Stomach (tissue), 9 donors: ENCODE measurements around the gene NIPAL3. TPM values are rescaled to one million over a fixed set of nuclear protein-coding genes. Genes with fewer than 3 reads are reported as not detected.
"Not testable (repeated sequence)": the region's sequence is repeated elsewhere in the genome, so short reads cannot be mapped to it uniquely, and the experiment has no call there.

Experiments
- DNase-seq, 2 donors: peaks; one replicate each; pipeline versions ENCODE4 v3.0.0 to v3.0.0-alpha.2; 2013 to 2019
- H3K27ac ChIP-seq, 5 donors: fragments of 200-600 bp in 4 of 5; sonication (generic) in 4 of 5; one replicate each; pipeline ENCODE4 v1.5.1; 2013 to 2019; ENCODE audit warnings: mild to moderate bottlenecking in 1 of 5, moderate library complexity in 1 of 5
- H3K27me3 ChIP-seq, 3 donors: fragments of 200-600 bp; sonication (generic); one replicate each; pipeline ENCODE4 v1.5.1; 2017 to 2019; ENCODE audit warnings: mixed run types in 1 of 3
- H3K36me3 ChIP-seq, 4 donors: fragments of 200-600 bp; sonication (generic); 1 replicate in 3 of 4; 2 replicates in 1 of 4; pipeline ENCODE4 v1.5.1; 2016 to 2019
- H3K4me1 ChIP-seq, 4 donors: fragments of 200-600 bp; sonication (generic); one replicate each; pipeline ENCODE4 v1.5.1; 2016 to 2019
- H3K4me3 ChIP-seq, 4 donors: fragments of 200-600 bp; sonication (generic) in 3 of 4; one replicate each; pipeline ENCODE4 v1.5.1; 2016 to 2019; ENCODE audit warnings: mild to moderate bottlenecking in 1 of 4
- H3K9me3 ChIP-seq, 4 donors: fragments of 200-600 bp; sonication (generic); one replicate each; pipeline ENCODE4 v1.5.1; 2016 to 2019
- EP300 ChIP-seq: sonication (generic); formaldehyde crosslinking; IDR thresholded peaks from one replicate; pipeline ENCODE4 v1.6.1; 2017; ENCODE audit warnings: antibody characterized with exemption
- POLR2A ChIP-seq, 4 donors: fragments of 450-650 bp; IDR thresholded peaks; one replicate each; pipeline ENCODE4 v1.6.1; 2016; ENCODE audit warnings: antibody characterized with exemption in 4 of 4, control low read depth in 2 of 4, mild to moderate bottlenecking in 1 of 4, moderate library complexity in 1 of 4
- POLR2AphosphoS5 ChIP-seq, 3 donors: sonication (generic); formaldehyde crosslinking; IDR thresholded peaks; one replicate each; pipeline ENCODE4 v1.6.1; 2016; ENCODE audit warnings: antibody characterized with exemption in 3 of 3
- WGBS, 5 donors: extraction: QIAGEN DNeasy Blood & Tissue Kit in 3 of 5; methylation state at CpG; one replicate each; pipeline versions ENCODE4 v1.1.5 to v1.1.7; 2013 to 2018; 5-methylcytosine and 5-hydroxymethylcytosine counted together
- intact Hi-C: fragments of 100-400 bp; cut with DNase I; formaldehyde crosslinking; loops from one replicate; pipeline ENCODE4 v1.15.1; 2023; ENCODE audit warnings: low total_unique reads
- polyA plus RNA-seq, 3 donors: library from polyadenylated mRNA; stranded (reverse); fragments of 200-250 nt; gene quantifications; one replicate each; pipeline ENCODE4 v1.2.3, GENCODE V29; 2013
- total RNA-seq, 5 donors: library from RNA; depleted of rRNA; stranded (reverse); fragments of >200 nt; gene quantifications; one replicate each; pipeline versions ENCODE4 v1.1.0 to v1.2.3, GENCODE V29; 2014 to 2016
- TF ChIP-seq, protein P1 (sequence below), 7 experiments: fragments of 450-650 bp in 4 of 7; fragments of 200-600 bp in 3 of 7; sonication (generic) in 3 of 7; IDR thresholded peaks; one replicate each; pipeline ENCODE4 v1.5.1; 2016 to 2019; ENCODE audit warnings: antibody characterized with exemption in 7 of 7, control low read depth in 2 of 7, mild to moderate bottlenecking in 1 of 7
- donor health status: healthy with polysubstance abuse.
- donor health status: Bipolar disorder and iron deficiency.
- donor health status: healthy.

NIPAL3 gene
- total and polyA plus RNA-seq, 8 donors, result 3.2 to 122 (median 19.1) TPM

DNA sequence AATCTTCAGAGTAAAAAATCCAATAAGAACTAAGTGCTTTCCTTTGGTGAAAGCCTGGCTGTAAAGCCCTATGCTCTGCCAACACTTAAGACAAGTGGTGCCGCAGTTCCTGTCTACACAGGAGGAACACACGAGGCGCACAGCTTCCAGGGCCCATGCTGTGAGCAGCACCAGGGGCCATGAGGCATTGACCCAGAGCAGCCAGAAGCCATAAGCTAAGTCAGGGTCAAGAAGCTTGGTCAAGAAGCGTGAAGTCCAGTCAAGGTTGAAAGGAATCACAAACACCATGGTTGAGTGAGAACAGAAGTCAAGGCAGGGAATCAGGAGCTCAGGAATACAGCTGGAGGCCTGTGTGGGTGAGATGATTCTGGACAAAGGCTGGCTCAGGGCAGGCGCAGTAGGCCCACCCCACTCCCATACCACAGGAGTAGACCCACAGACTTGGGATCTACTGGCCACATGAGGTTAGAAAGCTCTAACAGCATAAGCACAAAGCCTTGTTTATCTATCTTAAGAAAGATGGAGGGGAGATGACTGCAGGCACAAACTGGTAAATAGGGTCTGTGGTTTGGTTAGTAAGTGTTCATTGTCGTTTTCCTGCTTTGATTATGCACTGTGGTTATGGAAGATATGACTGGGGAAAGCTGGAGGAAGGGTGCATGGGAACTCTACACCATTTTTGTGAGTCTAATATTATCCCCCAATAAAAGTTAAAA is 44.1 kb downstream of the NIPAL3 start:
- H3K27me3 ChIP-seq, result no peaks in the 10 kb centered on the region
- no peak overlapping the region for H3K4me3 ChIP-seq
- intact Hi-C loops, result no loop called here
- 86 to 95% (median 92%) methylated on average over 6 of the region's 6 CpGs for WGBS, 5 donors
- TF ChIP-seq POLR2AphosphoS5 (IDR thresholded peaks at IDR 0.05), result no peak
- no peak for DNase-seq
- peaks cover 25 to 95% (median 85%) of the 10 kb centered on the region in 4 donors for H3K36me3 ChIP-seq
- no peak overlapping the region for H3K27ac ChIP-seq
- H3K9me3 ChIP-seq, result no peaks in the 10 kb centered on the region
- H3K4me1 ChIP-seq, result peaks cover 0 to 13% (median 5%) of the 10 kb centered on the region in 4 donors

DNA sequence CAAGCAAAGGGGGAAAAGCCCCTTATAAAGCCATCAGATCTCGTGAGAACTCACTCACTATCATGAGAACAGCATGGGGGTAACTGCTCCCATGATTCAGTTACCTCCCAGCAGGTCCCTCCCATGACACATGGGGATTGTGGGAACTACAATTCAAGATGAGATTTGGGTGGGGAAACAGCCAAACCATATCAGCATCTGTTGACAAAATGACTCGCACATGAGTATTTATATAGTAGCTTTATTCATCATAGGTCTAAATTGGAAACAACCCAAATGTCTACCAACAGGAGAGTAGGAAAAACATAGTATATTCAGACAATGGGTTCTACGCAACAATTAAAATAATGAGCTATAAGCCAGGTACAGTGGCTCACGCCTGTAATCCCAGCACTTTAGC is 46.5 kb downstream of the NIPAL3 start:
- H3K9me3 ChIP-seq, intact Hi-C loops, H3K4me3 ChIP-seq, H3K27me3 ChIP-seq, DNase-seq: not testable (repeated sequence)
- Histone ChIP-seq H3K4me1 (peaks cover 0 to 16% (median 5%) of the 10 kb centered on the region in 4 donors), H3K36me3 (peaks cover 18 to 95% (median 81%) of the 10 kb centered on the region in 4 donors), H3K27ac (peak overlapping the region in 1 of 5 donors; percentile 11)
- WGBS, 5 donors, result 60 to 85% (median 80%) methylated on average over 4 of the region's 4 CpGs
- peak in 1 of 3 donors; percentile 11 for TF ChIP-seq POLR2AphosphoS5 (IDR thresholded peaks at IDR 0.05)

DNA sequence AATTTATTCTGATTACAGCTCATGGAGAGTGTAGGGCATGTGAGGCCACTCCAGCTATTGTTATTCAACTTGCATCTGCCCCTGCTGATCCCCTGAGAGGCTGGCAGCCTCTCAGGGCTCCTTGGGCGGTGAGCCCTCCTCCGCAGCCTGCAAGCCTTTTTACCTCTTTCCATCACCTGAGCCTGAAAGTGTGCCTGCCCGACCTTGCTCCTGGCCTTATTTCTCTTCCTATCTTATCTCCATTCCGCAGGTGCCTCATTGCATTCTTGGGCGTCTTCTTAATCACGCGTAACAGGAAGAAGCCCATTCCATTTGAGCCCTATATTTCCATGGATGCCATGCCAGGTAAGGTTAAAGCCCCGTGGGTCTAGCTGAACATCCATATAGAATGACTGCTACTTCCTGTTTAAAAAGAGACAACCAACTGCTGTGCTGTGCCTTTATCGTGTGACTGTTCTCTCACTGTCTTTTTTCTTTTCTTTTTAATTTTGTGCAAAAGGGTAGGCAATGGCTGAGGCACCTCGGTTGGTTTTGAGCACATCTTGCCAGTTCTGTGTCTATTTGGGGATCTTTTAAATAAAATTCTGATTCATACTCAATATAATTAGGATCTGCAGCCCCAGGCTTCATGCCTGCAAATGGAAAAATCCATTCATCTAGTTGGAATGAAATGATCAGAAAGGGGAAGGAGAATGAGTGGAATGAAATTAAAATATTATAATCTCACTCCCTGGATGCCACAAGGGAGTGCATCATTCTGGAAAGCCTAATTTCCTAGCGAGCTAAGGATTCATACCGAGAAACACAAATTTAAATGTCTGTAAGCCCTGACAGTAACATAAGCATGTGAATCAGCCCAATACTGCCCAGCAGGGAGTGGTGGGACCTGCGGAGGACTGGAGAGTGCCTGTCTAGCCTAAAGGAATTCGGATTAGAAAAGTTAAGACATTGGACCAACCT is 48.5 kb downstream of the NIPAL3 start:
- no peak for DNase-seq
- H3K27ac ChIP-seq, result no peak overlapping the region
- peaks cover 0 to 16% (median 5%) of the 10 kb centered on the region in 4 donors for H3K4me1 ChIP-seq
- intact Hi-C loops, result no loop called here
- no peaks in the 10 kb centered on the region for H3K27me3 ChIP-seq
- WGBS, 5 donors, result 60 to 65% (median 63%) methylated on average over 14 of the region's 14 CpGs
- no peak overlapping the region for H3K4me3 ChIP-seq
- H3K9me3 ChIP-seq, result no peaks in the 10 kb centered on the region
- TF ChIP-seq EP300, result no peak
- TF ChIP-seq POLR2AphosphoS5 (IDR thresholded peaks at IDR 0.05), result no peak
- TF ChIP-seq POLR2A (IDR thresholded peaks at IDR 0.05), result no peak
- TF ChIP-seq, protein P1, sequence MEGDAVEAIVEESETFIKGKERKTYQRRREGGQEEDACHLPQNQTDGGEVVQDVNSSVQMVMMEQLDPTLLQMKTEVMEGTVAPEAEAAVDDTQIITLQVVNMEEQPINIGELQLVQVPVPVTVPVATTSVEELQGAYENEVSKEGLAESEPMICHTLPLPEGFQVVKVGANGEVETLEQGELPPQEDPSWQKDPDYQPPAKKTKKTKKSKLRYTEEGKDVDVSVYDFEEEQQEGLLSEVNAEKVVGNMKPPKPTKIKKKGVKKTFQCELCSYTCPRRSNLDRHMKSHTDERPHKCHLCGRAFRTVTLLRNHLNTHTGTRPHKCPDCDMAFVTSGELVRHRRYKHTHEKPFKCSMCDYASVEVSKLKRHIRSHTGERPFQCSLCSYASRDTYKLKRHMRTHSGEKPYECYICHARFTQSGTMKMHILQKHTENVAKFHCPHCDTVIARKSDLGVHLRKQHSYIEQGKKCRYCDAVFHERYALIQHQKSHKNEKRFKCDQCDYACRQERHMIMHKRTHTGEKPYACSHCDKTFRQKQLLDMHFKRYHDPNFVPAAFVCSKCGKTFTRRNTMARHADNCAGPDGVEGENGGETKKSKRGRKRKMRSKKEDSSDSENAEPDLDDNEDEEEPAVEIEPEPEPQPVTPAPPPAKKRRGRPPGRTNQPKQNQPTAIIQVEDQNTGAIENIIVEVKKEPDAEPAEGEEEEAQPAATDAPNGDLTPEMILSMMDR (IDR thresholded peaks at IDR 0.05), result no peak
- H3K36me3 ChIP-seq, result peaks cover 3 to 94% (median 75%) of the 10 kb centered on the region in 4 donors

DNA sequence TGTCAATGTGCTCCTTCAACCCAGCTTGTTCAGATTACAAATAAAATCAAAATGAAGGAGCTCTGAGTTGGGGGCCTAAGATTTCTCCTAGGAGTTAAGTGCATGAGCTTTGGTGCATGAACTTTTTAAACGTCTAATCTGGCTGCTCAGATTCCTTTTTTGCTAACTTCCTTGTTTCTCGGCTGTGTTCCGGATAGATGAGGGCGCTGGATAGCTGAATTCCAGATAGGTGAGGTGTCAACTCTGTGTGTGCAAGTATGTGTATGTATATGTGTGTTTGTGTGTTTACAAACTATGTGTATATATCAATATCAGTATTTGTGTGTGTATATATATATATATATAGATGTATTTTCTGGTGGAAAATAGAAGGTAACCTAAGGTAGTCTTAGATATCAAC is 49.5 kb downstream of the NIPAL3 start:
- Histone ChIP-seq H3K4me1 (peaks cover 0 to 16% (median 5%) of the 10 kb centered on the region in 4 donors), H3K4me3 (no peak overlapping the region), H3K27ac (no peak overlapping the region), H3K27me3 (no peaks in the 10 kb centered on the region), H3K9me3 (no peaks in the 10 kb centered on the region), H3K36me3 (peaks cover 0 to 94% (median 74%) of the 10 kb centered on the region in 4 donors)
- TF ChIP-seq POLR2AphosphoS5 (IDR thresholded peaks at IDR 0.05) (no peak), EP300 (no peak), POLR2A (IDR thresholded peaks at IDR 0.05) (no peak)
- TF ChIP-seq, protein P1 (IDR thresholded peaks at IDR 0.05), result no peak
- peak in 1 of 2 donors; percentile 33 for DNase-seq
- intact Hi-C loops, result no loop called here
- WGBS, 5 donors, result 37 to 50% (median 42%) methylated on average over 4 of the region's 4 CpGs

DNA sequence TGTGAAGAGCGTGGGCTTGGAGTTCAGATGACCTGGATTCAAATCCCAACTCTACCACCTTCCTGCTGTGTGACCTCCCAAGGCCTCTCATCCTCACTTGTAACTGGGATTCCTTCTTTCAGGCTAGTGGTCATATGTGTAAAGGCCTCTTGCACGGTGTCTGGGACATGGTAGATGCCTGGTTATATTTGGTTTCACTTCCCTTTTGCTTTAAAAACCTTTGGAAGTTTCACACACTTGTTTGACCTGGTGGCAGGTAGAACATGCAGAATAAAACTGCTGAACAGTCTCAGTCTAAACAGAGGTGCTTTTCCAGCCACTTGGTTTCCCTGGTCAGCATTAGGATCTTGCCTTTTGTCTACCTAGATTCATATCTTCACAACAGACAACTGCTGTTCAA is 50.0 kb downstream of the NIPAL3 start:
- WGBS, 5 donors, result 82 to 86% (median 85%) methylated on average over 2 of the region's 2 CpGs
- H3K36me3 ChIP-seq, result peaks cover 0 to 91% (median 70%) of the 10 kb centered on the region in 4 donors
- no peak for TF ChIP-seq EP300
- no peak for TF ChIP-seq POLR2A (IDR thresholded peaks at IDR 0.05)
- TF ChIP-seq, protein P1 (IDR thresholded peaks at IDR 0.05), result no peak
- TF ChIP-seq POLR2AphosphoS5 (IDR thresholded peaks at IDR 0.05), result no peak

More for the DNA sequence above, 50.0 kb downstream of the NIPAL3 start:
- Histone ChIP-seq H3K27me3 (no peaks in the 10 kb centered on the region), H3K27ac (no peak overlapping the region), H3K4me1 (peaks cover 0 to 16% (median 5%) of the 10 kb centered on the region in 4 donors), H3K4me3 (no peak overlapping the region), H3K9me3 (no peaks in the 10 kb centered on the region)
- intact Hi-C loops, result no loop called here
- DNase-seq, result no peak
